Central memory CD4-positive, alpha-beta T cell (primary cell): ENCODE results near the gene NIPBL.
"Not testable (repeated sequence)": the region's sequence is repeated elsewhere in the genome, so short reads cannot be mapped to it uniquely, and the experiment has no call there.

Experiments used
- DNase-seq: peaks from one replicate; pipeline ENCODE4 v3.0.0; 2022
- total RNA-seq, 3 experiments: gene quantifications; one replicate each; lab custom pipeline; 2026; lab: John Stamatoyannopoulos, UW

NIPBL gene, protein sequence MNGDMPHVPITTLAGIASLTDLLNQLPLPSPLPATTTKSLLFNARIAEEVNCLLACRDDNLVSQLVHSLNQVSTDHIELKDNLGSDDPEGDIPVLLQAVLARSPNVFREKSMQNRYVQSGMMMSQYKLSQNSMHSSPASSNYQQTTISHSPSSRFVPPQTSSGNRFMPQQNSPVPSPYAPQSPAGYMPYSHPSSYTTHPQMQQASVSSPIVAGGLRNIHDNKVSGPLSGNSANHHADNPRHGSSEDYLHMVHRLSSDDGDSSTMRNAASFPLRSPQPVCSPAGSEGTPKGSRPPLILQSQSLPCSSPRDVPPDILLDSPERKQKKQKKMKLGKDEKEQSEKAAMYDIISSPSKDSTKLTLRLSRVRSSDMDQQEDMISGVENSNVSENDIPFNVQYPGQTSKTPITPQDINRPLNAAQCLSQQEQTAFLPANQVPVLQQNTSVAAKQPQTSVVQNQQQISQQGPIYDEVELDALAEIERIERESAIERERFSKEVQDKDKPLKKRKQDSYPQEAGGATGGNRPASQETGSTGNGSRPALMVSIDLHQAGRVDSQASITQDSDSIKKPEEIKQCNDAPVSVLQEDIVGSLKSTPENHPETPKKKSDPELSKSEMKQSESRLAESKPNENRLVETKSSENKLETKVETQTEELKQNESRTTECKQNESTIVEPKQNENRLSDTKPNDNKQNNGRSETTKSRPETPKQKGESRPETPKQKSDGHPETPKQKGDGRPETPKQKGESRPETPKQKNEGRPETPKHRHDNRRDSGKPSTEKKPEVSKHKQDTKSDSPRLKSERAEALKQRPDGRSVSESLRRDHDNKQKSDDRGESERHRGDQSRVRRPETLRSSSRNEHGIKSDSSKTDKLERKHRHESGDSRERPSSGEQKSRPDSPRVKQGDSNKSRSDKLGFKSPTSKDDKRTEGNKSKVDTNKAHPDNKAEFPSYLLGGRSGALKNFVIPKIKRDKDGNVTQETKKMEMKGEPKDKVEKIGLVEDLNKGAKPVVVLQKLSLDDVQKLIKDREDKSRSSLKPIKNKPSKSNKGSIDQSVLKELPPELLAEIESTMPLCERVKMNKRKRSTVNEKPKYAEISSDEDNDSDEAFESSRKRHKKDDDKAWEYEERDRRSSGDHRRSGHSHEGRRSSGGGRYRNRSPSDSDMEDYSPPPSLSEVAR (N-terminal part only)
- total RNA-seq, result 110 to 251 (median 233) reads per million in 3 experiments

DNA sequence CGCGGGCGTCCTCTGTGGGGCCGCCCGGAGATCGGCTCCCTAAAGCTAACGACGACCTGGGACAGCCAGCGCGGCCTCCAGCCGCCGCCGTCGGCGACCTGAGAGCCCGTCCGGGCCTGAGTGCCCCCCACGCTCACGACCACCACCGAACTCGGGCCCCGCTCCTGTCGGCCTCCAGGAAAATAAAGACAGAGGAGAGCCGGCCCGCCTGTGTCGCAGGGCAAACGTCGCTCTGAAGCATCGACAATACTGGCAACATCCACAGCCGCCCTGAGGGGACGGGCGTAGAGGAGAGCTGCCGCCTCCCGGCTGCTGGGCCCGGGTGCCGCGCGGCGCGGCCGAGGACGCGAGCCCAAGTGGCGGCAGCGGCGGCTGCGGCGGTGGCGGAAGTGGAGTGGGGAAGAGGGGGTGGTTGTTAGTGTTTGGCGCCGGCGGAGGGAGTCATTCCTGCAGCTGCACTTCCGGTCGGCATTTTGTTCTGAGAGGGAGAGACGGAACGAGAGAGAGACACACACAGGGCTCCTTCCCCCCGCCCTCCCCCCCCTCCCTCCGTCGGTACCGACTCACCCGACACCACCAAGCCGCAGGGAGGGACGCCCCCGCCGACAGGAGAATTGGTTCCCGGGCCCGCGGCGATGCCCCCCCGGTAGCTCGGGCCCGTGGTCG, at the start of gene NIPBL:
Gene NIPBL (plus strand): TSS at position 471 of the 666 bp plus-strand sequence. CDS start 76,928 bp downstream, outside the sequence.
- peak; percentile 91 for DNase-seq

GRCh38 chr5:36832274-36832673, 44.3 kb upstream of the NIPBL start:
- no peak for DNase-seq

DNA sequence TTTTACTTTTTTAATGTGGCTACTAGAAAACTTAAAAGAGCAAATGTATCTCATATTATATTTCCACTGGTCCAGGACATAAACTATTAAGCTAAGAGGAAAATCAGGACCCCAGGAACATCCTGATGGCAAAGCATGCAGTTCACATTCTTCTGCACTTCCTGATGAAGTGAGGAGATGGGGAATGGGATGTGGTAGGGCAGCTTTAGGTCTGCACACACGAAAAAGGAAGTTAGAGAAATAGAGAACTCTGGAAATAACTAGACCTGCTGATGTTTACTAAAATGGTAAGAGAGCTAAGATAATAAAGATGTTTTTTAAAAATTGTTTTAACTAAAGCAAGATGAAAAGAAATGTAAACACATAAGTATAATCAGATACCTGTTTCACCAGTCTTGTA, 39.7 kb upstream of the NIPBL start:
- no peak for DNase-seq

- no peak for DNase-seq
These were observed 36.8 kb upstream of the NIPBL start for GRCh38 chr5:36839489-36840476.

- DNase-seq, result no peak
These were observed 34.9 kb upstream of the NIPBL start for GRCh38 chr5:36841677-36842076.

DNA sequence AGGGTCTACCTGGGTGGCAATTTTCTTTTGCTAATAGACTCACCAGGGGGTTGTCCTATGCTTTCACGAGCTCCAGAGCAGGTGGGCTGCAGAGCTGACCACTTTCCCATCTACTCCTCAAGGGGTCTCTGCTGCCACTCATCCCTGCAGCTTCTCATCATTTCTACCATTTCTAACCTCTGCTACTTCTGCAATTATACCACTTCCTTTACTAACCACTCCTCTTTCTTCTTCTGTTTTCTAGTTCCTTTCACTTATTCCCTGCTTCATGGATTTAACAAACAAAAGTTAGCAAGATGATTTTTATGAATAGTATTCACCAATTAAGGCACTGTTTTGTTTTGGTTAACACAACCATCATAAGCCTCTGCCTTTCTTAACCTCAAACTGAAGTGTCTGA, 34.5 kb upstream of the NIPBL start:
- no peak for DNase-seq

DNA sequence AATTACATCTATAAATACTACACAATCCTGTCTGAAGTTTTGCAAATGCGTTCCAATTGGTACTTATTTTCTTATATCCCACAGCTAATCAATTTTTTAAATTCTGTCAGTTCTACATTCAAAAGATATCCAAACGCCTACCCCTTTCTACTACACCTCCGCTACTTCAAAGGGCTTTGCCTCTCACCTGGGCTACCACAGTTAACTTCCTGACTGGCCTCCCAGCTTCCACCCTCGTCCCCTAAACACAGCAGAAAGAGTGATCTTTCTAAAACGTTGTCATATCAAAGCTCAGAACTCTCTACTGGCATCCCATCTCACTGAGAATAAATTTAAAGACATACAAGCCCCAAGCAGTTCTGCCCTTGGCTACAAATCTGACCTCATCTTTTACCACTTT, 32.3 kb upstream of the NIPBL start:
- DNase-seq, result no peak

DNA sequence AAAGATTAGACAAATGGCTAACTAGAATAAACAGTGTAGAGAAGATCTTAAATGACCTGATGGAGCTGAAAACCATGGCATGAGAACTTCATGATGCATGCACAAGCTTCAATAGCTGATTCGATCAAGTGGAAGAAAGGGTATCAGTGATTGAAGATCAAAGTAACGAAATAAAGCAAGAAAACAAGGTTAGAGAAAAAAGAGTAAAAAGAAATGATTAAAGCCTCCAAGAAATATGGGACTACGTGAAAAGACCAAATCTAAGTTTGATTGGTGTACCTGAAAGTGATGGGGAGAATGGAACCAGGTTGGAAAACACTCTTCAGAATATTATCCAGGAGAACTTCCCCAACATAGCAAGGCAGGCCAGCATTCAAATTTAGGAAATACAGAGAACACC, 28.0 kb upstream of the NIPBL start:
- DNase-seq, result not testable (repeated sequence)

- DNase-seq, result not testable (repeated sequence)
These were observed 23.7 kb upstream of the NIPBL start for GRCh38 chr5:36852903-36853302.

DNA sequence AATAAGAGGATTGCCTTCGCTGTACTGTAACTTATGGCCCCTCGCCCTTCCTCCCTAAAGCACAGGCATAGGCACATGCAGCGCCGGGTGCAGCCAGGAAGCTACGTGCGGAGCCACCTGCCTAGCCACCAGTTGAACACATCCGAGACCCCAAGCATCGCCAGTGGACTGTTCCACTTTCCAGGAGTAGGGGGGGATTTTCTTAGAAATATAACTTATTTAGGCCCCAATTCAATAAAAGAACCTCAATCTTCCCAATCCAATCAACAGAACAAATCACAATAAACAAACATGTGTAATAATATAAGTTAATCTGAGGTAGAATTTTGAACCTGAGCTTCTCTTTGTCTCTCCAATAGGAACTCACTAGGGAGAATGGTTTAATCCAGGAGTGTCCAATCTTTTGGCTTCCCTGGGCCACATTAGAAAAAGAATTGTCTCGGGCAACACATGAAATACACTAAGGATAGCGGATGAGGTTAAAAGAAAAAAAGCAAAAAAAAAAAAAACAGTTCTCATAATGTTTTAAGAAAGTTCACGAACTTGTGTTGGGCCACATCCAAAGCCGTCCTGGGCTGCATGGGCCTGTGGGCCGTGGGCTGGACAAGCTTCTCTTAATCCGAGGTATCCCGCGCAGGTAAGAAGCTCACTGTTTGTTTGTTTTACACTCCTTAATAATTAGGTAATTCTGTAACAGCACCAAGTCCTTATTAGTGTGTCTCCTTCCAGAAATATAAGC, 22.0 kb upstream of the NIPBL start:
- DNase-seq, result no peak

DNA sequence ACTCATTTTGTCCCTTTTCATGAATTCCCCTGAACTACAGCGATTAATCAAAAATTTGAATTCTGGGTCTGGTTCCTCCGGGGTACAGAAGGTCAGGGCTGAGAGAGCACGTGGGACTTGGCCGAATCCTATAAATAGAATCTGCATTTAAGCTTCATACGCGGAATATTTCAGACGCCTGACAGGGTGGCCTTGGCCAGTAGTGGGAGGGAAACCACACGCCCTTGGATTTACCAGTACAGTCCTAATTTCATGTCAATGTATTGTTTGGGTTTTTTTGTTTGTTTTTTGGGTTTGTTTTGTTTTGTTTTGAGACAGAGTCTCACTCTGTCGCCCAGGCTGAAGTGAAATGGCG, 21.5 kb upstream of the NIPBL start:
- no peak for DNase-seq

DNA sequence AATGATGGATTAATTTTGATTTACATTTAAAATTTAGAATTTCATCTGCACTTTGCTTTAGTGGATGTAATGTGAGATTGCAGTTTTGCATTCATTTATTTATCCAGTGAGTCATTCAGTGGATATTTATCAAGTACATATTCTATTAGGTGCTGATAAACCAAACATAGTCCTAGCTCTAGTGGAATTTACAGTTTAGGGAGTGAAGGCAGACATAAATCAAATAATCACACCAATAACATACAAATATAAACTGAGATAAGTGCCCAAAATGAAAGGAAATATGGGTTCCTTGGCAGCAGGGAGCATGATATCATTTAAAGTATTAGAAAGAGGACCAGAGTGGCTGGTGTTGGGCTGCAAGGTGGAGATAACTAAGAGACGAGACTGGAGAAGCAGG, 14.7 kb upstream of the NIPBL start:
- no peak for DNase-seq

DNA sequence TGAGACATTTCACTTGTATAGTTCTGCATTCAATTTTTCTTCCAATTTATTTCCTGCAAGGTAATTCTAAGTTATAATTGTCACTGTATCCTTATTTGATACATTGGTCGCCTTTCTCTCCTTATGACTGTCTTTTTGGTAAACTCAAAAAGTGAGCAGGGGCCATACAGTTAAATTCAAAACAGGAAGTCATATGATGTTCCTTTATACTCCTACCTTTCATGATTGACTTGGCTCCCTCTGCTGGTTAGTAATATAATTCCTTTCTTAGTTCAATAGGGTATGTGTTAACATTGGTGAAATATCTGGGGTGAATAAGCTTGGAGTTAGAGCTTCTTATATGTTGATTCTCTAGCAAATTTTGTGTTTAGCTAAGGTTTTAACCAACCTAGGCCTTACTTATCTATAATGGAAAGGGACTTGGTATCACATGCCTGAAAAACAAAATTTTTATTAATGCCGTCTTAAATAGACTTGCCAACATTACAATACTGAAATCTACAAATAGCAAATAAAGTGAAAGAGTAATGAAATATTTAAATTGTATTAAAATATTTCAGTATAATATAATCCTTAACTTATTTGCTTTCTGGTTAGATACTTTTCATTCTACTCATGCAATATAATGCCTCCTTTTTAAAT, 6.0 kb upstream of the NIPBL start:
- peak; percentile 69 for DNase-seq

DNA sequence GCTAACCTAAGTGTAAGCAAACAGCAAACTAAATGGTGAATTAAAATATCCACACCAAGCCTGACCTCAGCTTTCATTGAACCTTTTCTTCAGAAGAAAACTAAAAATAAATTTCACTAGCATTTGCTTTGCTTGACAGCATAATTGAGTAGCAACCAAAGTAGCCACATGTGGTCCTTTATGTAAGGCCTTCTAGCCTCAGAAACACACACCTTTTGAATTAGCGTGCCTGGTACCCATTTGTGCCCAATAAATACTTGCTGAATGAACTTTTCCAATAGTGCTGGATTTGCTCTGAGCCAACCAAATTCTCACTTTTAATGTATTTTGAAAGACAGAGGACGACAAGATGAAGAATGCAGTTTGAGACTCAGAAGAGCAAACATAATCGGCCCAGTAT, 2.1 kb upstream of the NIPBL start:
- DNase-seq, result no peak

DNA sequence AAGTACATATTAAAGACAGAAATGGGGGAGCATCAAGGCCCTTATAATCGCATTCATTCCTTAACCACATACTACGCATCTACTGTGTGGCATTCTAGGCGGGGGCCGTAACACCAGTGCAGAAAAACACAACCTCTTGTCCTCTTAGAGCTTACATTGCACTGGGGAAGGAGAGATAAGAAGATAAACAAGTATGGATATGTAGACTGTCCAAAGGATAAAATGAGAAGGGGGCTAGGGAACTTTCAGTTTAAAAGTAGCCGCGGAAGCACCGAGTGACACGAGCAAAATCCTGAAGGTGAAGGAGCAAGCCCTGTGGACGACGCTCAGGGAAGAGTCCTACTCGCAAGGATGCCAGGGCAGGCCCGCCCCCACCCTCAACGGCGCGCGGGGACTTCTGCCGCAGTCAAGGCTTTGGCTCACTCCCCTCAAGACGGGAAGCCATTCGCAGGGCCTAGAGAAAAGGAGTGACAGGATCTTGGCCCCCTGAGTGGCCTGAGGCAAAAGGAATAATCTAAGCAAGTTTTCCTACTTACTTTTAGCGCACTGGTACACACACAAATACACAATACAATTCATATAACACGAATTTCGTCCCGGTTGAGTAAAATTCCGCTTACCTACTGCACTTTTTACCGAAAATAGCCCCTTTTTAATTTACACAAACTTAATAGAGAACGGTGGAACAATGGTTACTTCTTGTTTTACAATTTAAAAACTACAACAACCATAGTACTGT, 1.3 kb upstream of the NIPBL start:
- DNase-seq, result peak; percentile 41

DNA sequence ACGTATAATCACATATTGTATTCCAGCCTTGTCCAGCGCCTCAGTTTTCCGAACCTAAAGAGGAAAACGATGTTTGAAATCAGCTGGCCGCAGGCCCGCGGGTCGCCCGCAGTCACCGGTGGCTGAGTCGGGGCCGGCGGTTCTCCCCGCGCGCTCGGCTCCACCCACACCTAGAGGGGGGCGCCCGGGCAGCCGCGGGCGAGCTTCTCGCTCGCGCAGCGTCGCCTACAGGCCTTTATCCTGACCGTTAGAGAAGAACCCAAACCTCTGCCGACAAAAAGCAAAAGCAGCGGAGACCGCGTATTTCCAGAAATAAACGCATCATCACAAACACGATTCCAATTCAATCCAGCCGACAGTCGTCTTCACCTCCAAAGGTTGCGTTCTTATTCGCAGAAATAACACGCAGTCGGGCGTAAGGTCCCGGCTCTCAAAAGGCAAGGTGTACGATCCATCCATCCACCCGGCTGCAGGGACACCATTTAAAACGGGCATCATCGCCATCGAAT, 725 bp upstream of the NIPBL start:
- peak; percentile 76 for DNase-seq

- peak; percentile 55 for DNase-seq
These were observed 547 bp downstream of the NIPBL start for GRCh38 chr5:36876965-36877666.

- DNase-seq, result peak; percentile 60
These were observed 1.3 kb downstream of the NIPBL start for GRCh38 chr5:36877667-36878391.
